ENCODE data around the gene BCO2.

Gene BCO2

GRCh38 chr11:112219476-112220232 is 44.3 kb downstream of the BCO2 start:
- peak; percentile 34 for DNase-seq

GRCh38 chr11:112221274-112221835 is 46.0 kb downstream of the BCO2 start:
- DNase-seq: no peak

- DNase-seq: no peak
Measured at GRCh38 chr11:112222303-112222702, 47.0 kb downstream of the BCO2 start.

- DNase-seq: no peak
Measured at GRCh38 chr11:112223121-112223520, 47.8 kb downstream of the BCO2 start.

- DNase-seq: no peak
Measured at GRCh38 chr11:112223754-112224532, 48.6 kb downstream of the BCO2 start.

GRCh38 chr11:112225753-112226061 is 50.4 kb downstream of the BCO2 start:
- no peak for DNase-seq

- DNase-seq: peak; percentile 87
Measured at GRCh38 chr11:112226062-112226830, 50.9 kb downstream of the BCO2 start, which contains the start of gene PTS. Gene PTS (plus strand): TSS chr11:112226428. CDS start chr11:112226444, 16 bp downstream.

- DNase-seq: no peak
Measured at GRCh38 chr11:112226831-112227401, 51.6 kb downstream of the BCO2 start.

- DNase-seq: no peak
Measured at GRCh38 chr11:112227471-112227870, 52.2 kb downstream of the BCO2 start.

GRCh38 chr11:112228706-112229105 is 53.4 kb downstream of the BCO2 start:
- DNase-seq: no peak

- DNase-seq: no peak
Measured at GRCh38 chr11:112229159-112229558, 53.8 kb downstream of the BCO2 start.

- no peak for DNase-seq
Measured at GRCh38 chr11:112229746-112230433, 54.6 kb downstream of the BCO2 start.

- DNase-seq: no peak
Measured at GRCh38 chr11:112231952-112232351, 56.6 kb downstream of the BCO2 start.

GRCh38 chr11:112235750-112236390 is 60.6 kb downstream of the BCO2 start:
- DNase-seq: no peak

GRCh38 chr11:112237451-112237850 is 62.1 kb downstream of the BCO2 start:
- no peak for DNase-seq

- no peak for DNase-seq
Measured at GRCh38 chr11:112238041-112238440, 62.7 kb downstream of the BCO2 start.

GRCh38 chr11:112241486-112241885 is 66.2 kb downstream of the BCO2 start:
- DNase-seq: no peak

- DNase-seq: no peak
Measured at GRCh38 chr11:112247201-112247600, 71.9 kb downstream of the BCO2 start.

- no peak for DNase-seq
Measured at GRCh38 chr11:112248201-112248600, 72.9 kb downstream of the BCO2 start.

GRCh38 chr11:112249871-112250610 is 74.7 kb downstream of the BCO2 start:
- DNase-seq: no peak
